HepG2 (cell line): ENCODE measurements around the gene BTG3. TPM values are rescaled to one million over a fixed set of nuclear protein-coding genes. Genes with fewer than 3 reads are reported as not detected.

Source experiments
- CAMTA2 ChIP-seq: sonication (generic); formaldehyde crosslinking; IDR thresholded peaks from 2 replicates; pipeline ENCODE4 v1.4.0; 2020; ENCODE audit warnings: mild to moderate bottlenecking, missing genetic modification reagents, borderline replicate concordance
- CREB1 ChIP-seq, 2 experiments: fragments of 450-650 bp in 1 of 2; IDR thresholded peaks; 2 replicates each; pipeline ENCODE4 v1.6.1; 2016 to 2017; ENCODE audit warnings: control low read depth in 1 of 2, mild to moderate bottlenecking in 1 of 2, missing compliant biosample characterization in 1 of 2, missing genetic modification characterization in 1 of 2
- HNRNPH1 ChIP-seq: fragments of 200-400 bp; formaldehyde crosslinking; optimal IDR thresholded peaks from 2 replicates; pipeline ENCODE3; 2017; ENCODE audit warnings: mild to moderate bottlenecking, low read depth, low read length
- KAT7 ChIP-seq: IDR thresholded peaks from 2 replicates; pipeline ENCODE4 v1.6.1; 2018; ENCODE audit warnings: borderline replicate concordance, missing compliant biosample characterization
- KLF12 ChIP-seq: sonication (generic); formaldehyde crosslinking; IDR thresholded peaks from 2 replicates; pipeline ENCODE4 v1.4.0; 2020; ENCODE audit warnings: missing genetic modification reagents, borderline replicate concordance
- SOX13 ChIP-seq, 3 experiments: fragments of 450-650 bp in 1 of 3; sonication (generic) in 1 of 3; formaldehyde crosslinking in 1 of 3; IDR thresholded peaks in 2 of 3; conservative IDR thresholded peaks in 1 of 3; 2 replicates each; pipeline versions ENCODE4 v1.5.0 to v1.6.1; 2016 to 2020; ENCODE audit warnings: antibody characterized with exemption in 1 of 3, mild to moderate bottlenecking in 1 of 3, missing compliant biosample characterization in 1 of 3, missing genetic modification reagents in 1 of 3, moderate library complexity in 1 of 3
- THYN1 ChIP-seq: sonication (generic); formaldehyde crosslinking; IDR thresholded peaks from 2 replicates; pipeline ENCODE4 v1.8.1; 2023; ENCODE audit warnings: low read depth, mild to moderate bottlenecking, moderate library complexity, missing genetic modification reagents, borderline replicate concordance
- ZNF274 ChIP-seq: sonication (generic); formaldehyde crosslinking; IDR thresholded peaks from 2 replicates; pipeline ENCODE4 v1.5.1; 2020; ENCODE audit warnings: mild to moderate bottlenecking, missing genetic modification reagents
- ZNF501 ChIP-seq: sonication (generic); formaldehyde crosslinking; IDR thresholded peaks from 2 replicates; pipeline ENCODE4 v1.5.1; 2020; ENCODE audit warnings: mild to moderate bottlenecking, moderate library complexity, missing genetic modification reagents
- ZNF883 ChIP-seq: sonication (generic); formaldehyde crosslinking; IDR thresholded peaks from 2 replicates; pipeline ENCODE4 v1.5.1; 2020; ENCODE audit warnings: mild to moderate bottlenecking, missing genetic modification reagents; ENCODE audit errors: not compliant biosample characterization
- polyA plus RNA-seq, 8 experiments: library from polyadenylated mRNA; depleted of rRNA in 3 of 8; stranded (reverse) in 7 of 8; unstranded in 1 of 8; fragments of >200 nt; fragmentation: Illumina TruSeq in 4 of 8; extraction: Trizol in 4 of 8; gene quantifications; 2 replicates each; pipeline versions ENCODE4 v1.2.1 to v1.2.3, GENCODE V29; 2011 to 2016; ENCODE audit warnings: low read depth in 4 of 8, missing spikeins in 1 of 8, mixed read lengths in 1 of 8; ENCODE audit not compliant: insufficient read depth in 1 of 8
- total RNA-seq, 5 experiments: library from RNA; depleted of rRNA; stranded (reverse); fragments of >200 nt; fragmentation: Illumina TruSeq; extraction: Trizol; gene quantifications; 2 replicates each; pipeline ENCODE4 v1.2.3, GENCODE V29; 2016; ENCODE audit warnings: low read depth in 1 of 5
- TF ChIP-seq, protein P1 (sequence below): sonication (generic); formaldehyde crosslinking; IDR thresholded peaks from 2 replicates; pipeline ENCODE4 v1.4.0; 2020; ENCODE audit warnings: missing genetic modification reagents
- TF ChIP-seq, protein P2 (sequence below): IDR thresholded peaks from 2 replicates; pipeline ENCODE4 v1.4.0; 2020; ENCODE audit warnings: mild to moderate bottlenecking, missing genetic modification reagents
- TF ChIP-seq, protein P3 (sequence below): IDR thresholded peaks from 2 replicates; pipeline ENCODE4 v1.6.1; 2016; ENCODE audit warnings: control low read depth
- TF ChIP-seq, protein P4 (sequence below): sonication (generic); formaldehyde crosslinking; IDR thresholded peaks from 2 replicates; pipeline ENCODE4 v1.4.0; 2020; ENCODE audit warnings: missing genetic modification reagents, mild to moderate bottlenecking, borderline replicate concordance

Gene BTG3
- total and polyA plus RNA-seq, 2 of the 13 experiments (the other 11 are each of a cell fraction or from before 2014, with no cell fraction given): 13.9 to 27.4 TPM

DNA sequence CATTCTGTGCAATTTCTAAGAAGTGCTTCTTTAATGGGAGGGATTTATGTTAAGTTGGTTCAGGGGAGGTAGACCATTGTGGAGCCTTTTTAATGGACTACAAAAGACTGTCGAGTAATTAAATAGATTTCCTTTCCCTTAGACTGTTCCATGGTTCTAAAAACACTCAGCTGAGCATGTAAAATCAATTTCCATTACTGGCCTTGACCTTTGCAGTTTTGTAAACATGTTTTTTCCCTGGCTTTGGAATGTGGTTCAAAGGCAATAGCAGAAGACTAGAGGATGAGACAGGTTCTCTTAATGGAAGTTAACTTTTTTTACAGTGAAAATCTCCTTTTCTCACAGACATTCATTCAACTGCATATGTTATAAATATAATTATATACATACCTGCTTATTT lies 37.6 kb upstream of the BTG3 start (continued):
- TF ChIP-seq, protein P1, sequence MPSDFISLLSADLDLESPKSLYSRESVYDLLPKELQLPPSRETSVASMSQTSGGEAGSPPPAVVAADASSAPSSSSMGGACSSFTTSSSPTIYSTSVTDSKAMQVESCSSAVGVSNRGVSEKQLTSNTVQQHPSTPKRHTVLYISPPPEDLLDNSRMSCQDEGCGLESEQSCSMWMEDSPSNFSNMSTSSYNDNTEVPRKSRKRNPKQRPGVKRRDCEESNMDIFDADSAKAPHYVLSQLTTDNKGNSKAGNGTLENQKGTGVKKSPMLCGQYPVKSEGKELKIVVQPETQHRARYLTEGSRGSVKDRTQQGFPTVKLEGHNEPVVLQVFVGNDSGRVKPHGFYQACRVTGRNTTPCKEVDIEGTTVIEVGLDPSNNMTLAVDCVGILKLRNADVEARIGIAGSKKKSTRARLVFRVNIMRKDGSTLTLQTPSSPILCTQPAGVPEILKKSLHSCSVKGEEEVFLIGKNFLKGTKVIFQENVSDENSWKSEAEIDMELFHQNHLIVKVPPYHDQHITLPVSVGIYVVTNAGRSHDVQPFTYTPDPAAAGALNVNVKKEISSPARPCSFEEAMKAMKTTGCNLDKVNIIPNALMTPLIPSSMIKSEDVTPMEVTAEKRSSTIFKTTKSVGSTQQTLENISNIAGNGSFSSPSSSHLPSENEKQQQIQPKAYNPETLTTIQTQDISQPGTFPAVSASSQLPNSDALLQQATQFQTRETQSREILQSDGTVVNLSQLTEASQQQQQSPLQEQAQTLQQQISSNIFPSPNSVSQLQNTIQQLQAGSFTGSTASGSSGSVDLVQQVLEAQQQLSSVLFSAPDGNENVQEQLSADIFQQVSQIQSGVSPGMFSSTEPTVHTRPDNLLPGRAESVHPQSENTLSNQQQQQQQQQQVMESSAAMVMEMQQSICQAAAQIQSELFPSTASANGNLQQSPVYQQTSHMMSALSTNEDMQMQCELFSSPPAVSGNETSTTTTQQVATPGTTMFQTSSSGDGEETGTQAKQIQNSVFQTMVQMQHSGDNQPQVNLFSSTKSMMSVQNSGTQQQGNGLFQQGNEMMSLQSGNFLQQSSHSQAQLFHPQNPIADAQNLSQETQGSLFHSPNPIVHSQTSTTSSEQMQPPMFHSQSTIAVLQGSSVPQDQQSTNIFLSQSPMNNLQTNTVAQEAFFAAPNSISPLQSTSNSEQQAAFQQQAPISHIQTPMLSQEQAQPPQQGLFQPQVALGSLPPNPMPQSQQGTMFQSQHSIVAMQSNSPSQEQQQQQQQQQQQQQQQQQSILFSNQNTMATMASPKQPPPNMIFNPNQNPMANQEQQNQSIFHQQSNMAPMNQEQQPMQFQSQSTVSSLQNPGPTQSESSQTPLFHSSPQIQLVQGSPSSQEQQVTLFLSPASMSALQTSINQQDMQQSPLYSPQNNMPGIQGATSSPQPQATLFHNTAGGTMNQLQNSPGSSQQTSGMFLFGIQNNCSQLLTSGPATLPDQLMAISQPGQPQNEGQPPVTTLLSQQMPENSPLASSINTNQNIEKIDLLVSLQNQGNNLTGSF (CRISPR knock-in tag): no peak
- no peak for TF ChIP-seq KAT7 (CRISPR knock-in tag)
- no peak for TF ChIP-seq ZNF883 (CRISPR knock-in tag)
- TF ChIP-seq HNRNPH1: no peak
- no peak for TF ChIP-seq ZNF501 (CRISPR knock-in tag)
- TF ChIP-seq, protein P2, sequence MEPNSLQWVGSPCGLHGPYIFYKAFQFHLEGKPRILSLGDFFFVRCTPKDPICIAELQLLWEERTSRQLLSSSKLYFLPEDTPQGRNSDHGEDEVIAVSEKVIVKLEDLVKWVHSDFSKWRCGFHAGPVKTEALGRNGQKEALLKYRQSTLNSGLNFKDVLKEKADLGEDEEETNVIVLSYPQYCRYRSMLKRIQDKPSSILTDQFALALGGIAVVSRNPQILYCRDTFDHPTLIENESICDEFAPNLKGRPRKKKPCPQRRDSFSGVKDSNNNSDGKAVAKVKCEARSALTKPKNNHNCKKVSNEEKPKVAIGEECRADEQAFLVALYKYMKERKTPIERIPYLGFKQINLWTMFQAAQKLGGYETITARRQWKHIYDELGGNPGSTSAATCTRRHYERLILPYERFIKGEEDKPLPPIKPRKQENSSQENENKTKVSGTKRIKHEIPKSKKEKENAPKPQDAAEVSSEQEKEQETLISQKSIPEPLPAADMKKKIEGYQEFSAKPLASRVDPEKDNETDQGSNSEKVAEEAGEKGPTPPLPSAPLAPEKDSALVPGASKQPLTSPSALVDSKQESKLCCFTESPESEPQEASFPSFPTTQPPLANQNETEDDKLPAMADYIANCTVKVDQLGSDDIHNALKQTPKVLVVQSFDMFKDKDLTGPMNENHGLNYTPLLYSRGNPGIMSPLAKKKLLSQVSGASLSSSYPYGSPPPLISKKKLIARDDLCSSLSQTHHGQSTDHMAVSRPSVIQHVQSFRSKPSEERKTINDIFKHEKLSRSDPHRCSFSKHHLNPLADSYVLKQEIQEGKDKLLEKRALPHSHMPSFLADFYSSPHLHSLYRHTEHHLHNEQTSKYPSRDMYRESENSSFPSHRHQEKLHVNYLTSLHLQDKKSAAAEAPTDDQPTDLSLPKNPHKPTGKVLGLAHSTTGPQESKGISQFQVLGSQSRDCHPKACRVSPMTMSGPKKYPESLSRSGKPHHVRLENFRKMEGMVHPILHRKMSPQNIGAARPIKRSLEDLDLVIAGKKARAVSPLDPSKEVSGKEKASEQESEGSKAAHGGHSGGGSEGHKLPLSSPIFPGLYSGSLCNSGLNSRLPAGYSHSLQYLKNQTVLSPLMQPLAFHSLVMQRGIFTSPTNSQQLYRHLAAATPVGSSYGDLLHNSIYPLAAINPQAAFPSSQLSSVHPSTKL (CRISPR knock-in tag): peak; percentile 79
- TF ChIP-seq SOX13 (IDR thresholded peaks at IDR 0.05): no peak
- TF ChIP-seq SOX13 (CRISPR knock-in tag; conservative IDR thresholded peaks at IDR 0.05 in 1 of 2, IDR thresholded peaks at IDR 0.05 in 1 of 2): peak in 1 of 2 experiments; percentile 40; a peak in 1 of 4 replicates
- TF ChIP-seq, protein P3, sequence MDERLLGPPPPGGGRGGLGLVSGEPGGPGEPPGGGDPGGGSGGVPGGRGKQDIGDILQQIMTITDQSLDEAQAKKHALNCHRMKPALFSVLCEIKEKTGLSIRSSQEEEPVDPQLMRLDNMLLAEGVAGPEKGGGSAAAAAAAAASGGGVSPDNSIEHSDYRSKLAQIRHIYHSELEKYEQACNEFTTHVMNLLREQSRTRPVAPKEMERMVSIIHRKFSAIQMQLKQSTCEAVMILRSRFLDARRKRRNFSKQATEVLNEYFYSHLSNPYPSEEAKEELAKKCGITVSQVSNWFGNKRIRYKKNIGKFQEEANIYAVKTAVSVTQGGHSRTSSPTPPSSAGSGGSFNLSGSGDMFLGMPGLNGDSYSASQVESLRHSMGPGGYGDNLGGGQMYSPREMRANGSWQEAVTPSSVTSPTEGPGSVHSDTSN (CRISPR knock-in tag): no peak
- no peak for TF ChIP-seq CAMTA2
- no peak for TF ChIP-seq CREB1 (IDR thresholded peaks at IDR 0.05)
- TF ChIP-seq CREB1 (CRISPR knock-in tag; IDR thresholded peaks at IDR 0.05): no peak
- no peak for TF ChIP-seq KLF12
- TF ChIP-seq ZNF274 (CRISPR knock-in tag): no peak
- TF ChIP-seq, protein P4, sequence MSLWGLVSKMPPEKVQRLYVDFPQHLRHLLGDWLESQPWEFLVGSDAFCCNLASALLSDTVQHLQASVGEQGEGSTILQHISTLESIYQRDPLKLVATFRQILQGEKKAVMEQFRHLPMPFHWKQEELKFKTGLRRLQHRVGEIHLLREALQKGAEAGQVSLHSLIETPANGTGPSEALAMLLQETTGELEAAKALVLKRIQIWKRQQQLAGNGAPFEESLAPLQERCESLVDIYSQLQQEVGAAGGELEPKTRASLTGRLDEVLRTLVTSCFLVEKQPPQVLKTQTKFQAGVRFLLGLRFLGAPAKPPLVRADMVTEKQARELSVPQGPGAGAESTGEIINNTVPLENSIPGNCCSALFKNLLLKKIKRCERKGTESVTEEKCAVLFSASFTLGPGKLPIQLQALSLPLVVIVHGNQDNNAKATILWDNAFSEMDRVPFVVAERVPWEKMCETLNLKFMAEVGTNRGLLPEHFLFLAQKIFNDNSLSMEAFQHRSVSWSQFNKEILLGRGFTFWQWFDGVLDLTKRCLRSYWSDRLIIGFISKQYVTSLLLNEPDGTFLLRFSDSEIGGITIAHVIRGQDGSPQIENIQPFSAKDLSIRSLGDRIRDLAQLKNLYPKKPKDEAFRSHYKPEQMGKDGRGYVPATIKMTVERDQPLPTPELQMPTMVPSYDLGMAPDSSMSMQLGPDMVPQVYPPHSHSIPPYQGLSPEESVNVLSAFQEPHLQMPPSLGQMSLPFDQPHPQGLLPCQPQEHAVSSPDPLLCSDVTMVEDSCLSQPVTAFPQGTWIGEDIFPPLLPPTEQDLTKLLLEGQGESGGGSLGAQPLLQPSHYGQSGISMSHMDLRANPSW (CRISPR knock-in tag): no peak
- no peak for TF ChIP-seq THYN1 (CRISPR knock-in tag)
